Activated CD8-positive, alpha-beta memory T cell treated with anti-CD3 and anti-CD28 coated beads, Interleukin-2, amount 10 ng/mL, durations not matched to agents 7 days and 5 days (primary cell): ENCODE results near the gene C2CD2. TPM values are rescaled to one million over a fixed set of nuclear protein-coding genes. Genes with fewer than 3 reads are reported as not detected.

Experiments
- ATAC-seq: fragments of 150-1000 bp; cut with Tn5 transposase; one replicate; pipeline ENCODE4 v1.10.0; 2021; ENCODE audit warnings: moderate library complexity
- CTCF ChIA-PET: fragments of 350-600 bp; sonication (Branson Sonifier 250); formaldehyde crosslinking; loops from one replicate; lab custom pipeline; 2021; ENCODE audit warnings: antibody characterized with exemption; lab: Charles Lee
- DNase-seq: peaks from one replicate; pipeline ENCODE4 v3.0.0-alpha.2; 2020
- H3K27ac Mint-ChIP-seq: one replicate; pipeline ENCODE4 v1.8.0; 2021; ENCODE audit warnings: mild to moderate bottlenecking, mixed read lengths
- H3K27me3 Mint-ChIP-seq: one replicate; pipeline ENCODE4 v1.8.0; 2021; ENCODE audit warnings: mixed read lengths
- H3K36me3 Mint-ChIP-seq: one replicate; pipeline ENCODE4 v1.8.0; 2021; ENCODE audit warnings: mild to moderate bottlenecking, mixed read lengths
- H3K4me1 Mint-ChIP-seq: one replicate; pipeline ENCODE4 v1.8.0; 2021; ENCODE audit warnings: mixed read lengths
- H3K4me3 Mint-ChIP-seq: one replicate; pipeline ENCODE4 v1.8.0; 2021; ENCODE audit warnings: mild to moderate bottlenecking, moderate library complexity, mixed read lengths
- H3K9me3 Mint-ChIP-seq: one replicate; pipeline ENCODE4 v1.8.0; 2022; ENCODE audit warnings: low read depth, mixed read lengths
- total RNA-seq, 2 experiments: library from RNA; stranded (reverse); gene quantifications; one replicate each; pipeline ENCODE4 v1.2.3, GENCODE V29; 2021

The C2CD2 gene
- total RNA-seq, 2 experiments from 2014 or later, result 6.4 to 10.7 TPM

DNA sequence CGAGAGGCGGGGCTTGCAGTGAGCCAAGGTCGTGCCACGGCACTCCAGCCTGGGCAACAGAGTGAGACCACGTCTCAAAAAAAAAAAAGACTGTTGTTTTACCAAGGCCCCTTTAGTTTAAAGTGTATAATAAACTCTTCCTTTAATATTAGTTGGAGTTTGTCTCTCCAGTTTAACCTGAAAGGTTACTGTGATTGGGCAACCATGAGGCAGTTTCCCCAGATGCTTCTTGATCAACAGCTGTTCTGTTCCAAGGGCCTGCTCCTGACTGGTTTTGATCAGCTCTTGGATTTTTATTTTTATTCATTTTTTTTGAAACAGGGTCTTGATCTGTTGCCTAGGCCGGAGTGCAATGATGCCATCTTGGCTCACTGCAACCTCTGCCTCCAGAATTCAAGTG is 18.1 kb upstream of the C2CD2 start:
- H3K36me3 Mint-ChIP-seq, result no peaks in the 10 kb centered on the region
- H3K27ac Mint-ChIP-seq, result no peak overlapping the region
- H3K4me1 Mint-ChIP-seq, result peaks cover 2% of the 10 kb centered on the region
- ATAC-seq (no peak), DNase-seq (no peak)
- CTCF ChIA-PET, result no interaction called here
- no peaks in the 10 kb centered on the region for H3K9me3 Mint-ChIP-seq
- H3K27me3 Mint-ChIP-seq, result no peaks in the 10 kb centered on the region
- H3K4me3 Mint-ChIP-seq, result no peak overlapping the region

DNA sequence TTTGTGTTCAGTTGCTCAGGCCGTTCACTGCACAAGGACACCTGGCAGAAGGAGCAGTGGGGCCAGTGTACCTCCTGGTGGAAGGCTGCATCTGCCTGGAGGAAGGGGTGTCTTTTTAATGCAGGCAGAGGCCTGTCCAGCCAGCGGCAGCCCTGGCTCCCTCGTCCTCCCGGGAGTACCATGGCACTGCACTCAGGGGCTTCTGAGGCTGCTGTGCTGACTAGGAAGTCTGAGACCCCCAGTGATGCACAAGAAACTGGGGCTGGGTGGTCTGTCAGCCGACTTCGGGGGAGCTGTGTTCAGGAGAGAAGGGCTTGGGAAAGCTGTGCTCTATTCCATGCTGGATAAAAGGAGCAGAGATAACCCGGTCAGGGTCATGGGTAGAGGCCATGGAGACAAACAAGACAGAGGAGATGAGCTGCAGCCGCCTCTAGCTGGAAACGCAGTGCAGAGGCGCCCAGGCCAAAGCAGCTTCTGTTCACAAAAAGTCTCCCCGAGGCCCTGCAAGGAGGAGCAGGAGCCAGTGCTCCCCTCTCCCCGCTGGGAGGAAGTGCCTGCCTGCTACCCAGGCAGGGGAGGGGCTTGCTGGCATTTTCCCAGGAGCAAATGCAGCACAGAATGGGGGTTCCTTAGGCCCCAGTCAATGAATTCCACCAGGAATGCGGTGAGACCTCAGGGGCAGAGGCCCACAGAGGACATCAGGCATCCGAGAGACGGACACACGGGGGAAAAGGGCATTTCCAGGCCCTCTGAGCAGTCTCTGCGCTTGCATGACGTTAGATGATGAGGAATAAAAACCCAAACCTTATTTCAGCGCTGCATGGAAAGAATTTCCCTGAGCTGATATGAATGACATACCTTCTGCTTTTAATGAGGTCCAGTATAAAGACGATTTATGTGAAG is 17.2 kb upstream of the C2CD2 start:
- DNase-seq (peak; percentile 33), ATAC-seq (no peak)
- H3K27ac Mint-ChIP-seq, result no peak overlapping the region
- H3K36me3 Mint-ChIP-seq, result no peaks in the 10 kb centered on the region
- H3K9me3 Mint-ChIP-seq, result no peaks in the 10 kb centered on the region
- H3K4me1 Mint-ChIP-seq, result peaks cover 2% of the 10 kb centered on the region
- H3K4me3 Mint-ChIP-seq, result no peak overlapping the region
- CTCF ChIA-PET, result no interaction called here
- no peaks in the 10 kb centered on the region for H3K27me3 Mint-ChIP-seq

DNA sequence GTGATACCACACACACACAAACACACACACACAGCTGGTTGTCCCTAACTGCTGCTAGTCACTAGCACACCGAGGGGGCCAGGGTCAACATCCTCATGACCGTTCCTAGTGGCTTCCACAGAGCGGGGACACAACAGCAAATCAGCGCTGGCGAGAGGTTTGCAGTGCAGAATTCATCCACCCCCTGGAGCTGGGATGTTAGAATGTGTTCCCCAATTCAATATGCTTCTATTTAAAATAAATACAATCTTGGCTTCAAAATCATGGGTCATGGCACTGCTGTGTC is 16.2 kb upstream of the C2CD2 start:
- CTCF ChIA-PET, result no interaction called here

DNA sequence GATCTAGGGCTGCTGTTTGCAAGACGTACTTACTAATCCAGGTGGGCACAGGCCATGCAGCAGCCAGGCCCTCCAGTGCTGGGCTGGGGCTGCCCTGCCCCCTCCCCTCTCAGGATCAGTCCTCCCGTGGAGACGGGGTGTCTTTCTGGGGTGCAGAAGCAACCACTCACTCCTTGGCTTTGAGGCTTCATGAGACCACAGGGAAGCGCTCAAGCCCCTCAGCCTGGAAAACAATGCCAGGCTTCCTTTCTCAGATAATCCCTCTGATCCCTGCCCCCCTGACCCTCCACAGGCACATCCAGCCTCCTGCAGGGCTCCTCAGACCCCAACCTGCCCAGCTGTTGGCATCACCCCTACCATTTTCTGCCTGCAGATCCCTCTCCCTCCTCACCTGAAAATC is 13.9 kb upstream of the C2CD2 start:
- Mint-ChIP-seq H3K36me3 (no peaks in the 10 kb centered on the region), H3K27ac (no peak overlapping the region), H3K27me3 (peaks cover 9% of the 10 kb centered on the region), H3K4me1 (no peaks in the 10 kb centered on the region), H3K9me3 (no peaks in the 10 kb centered on the region), H3K4me3 (no peak overlapping the region)
- ATAC-seq (no peak), DNase-seq (peak; percentile 26)
- CTCF ChIA-PET, result no interaction called here

More for the DNA sequence above, 16.2 kb upstream of the C2CD2 start:
- peak; percentile 28 for DNase-seq
- no peak for ATAC-seq
- H3K27me3 Mint-ChIP-seq, result peaks cover 2% of the 10 kb centered on the region
- peaks cover 2% of the 10 kb centered on the region for H3K4me1 Mint-ChIP-seq
- H3K4me3 Mint-ChIP-seq, result no peak overlapping the region
- H3K9me3 Mint-ChIP-seq, result no peaks in the 10 kb centered on the region
- no peaks in the 10 kb centered on the region for H3K36me3 Mint-ChIP-seq
- no peak overlapping the region for H3K27ac Mint-ChIP-seq

DNA sequence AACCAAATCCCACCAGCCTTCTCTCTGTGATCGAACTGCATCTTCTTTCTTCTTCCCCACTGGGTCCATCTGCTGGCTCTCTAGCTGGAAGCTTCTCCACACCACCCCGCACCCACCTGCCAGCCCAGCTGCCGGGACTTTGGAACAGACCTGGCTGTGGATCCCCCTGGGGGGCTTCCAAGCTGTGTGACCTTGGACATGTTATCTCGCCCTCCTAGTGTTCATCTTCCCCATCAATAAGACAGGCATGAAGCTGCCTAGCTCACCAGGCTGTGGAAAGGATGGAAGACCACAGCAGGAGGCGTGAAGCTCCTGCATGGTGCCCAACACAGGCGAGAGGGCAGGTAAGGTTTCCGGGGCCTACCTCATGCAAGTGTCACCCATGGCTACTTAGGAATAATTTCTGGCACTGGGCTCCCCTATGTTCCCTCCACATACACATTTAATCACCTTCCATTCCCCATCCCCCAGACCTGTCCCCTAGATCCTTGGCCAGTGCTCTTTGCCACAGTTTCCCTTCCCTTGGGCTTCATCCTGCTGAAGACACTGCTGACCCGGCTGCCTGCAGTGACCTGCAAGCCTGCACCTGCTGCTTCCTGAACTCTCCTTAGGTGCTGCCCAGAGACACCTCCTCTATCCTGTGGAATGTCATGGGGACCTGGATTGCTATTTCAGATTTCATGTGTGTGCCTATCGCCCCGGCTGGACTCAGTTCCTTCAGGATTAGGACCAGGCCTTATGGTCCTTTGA is 13.2 kb upstream of the C2CD2 start:
- H3K27me3 Mint-ChIP-seq, result peaks cover 15% of the 10 kb centered on the region
- ATAC-seq, result no peak
- H3K27ac Mint-ChIP-seq, result no peak overlapping the region
- H3K4me1 Mint-ChIP-seq, result no peaks in the 10 kb centered on the region
- no peaks in the 10 kb centered on the region for H3K36me3 Mint-ChIP-seq
- H3K9me3 Mint-ChIP-seq, result no peaks in the 10 kb centered on the region
- no peak overlapping the region for H3K4me3 Mint-ChIP-seq
- peak; percentile 25 for DNase-seq
- CTCF ChIA-PET, result no interaction called here

DNA sequence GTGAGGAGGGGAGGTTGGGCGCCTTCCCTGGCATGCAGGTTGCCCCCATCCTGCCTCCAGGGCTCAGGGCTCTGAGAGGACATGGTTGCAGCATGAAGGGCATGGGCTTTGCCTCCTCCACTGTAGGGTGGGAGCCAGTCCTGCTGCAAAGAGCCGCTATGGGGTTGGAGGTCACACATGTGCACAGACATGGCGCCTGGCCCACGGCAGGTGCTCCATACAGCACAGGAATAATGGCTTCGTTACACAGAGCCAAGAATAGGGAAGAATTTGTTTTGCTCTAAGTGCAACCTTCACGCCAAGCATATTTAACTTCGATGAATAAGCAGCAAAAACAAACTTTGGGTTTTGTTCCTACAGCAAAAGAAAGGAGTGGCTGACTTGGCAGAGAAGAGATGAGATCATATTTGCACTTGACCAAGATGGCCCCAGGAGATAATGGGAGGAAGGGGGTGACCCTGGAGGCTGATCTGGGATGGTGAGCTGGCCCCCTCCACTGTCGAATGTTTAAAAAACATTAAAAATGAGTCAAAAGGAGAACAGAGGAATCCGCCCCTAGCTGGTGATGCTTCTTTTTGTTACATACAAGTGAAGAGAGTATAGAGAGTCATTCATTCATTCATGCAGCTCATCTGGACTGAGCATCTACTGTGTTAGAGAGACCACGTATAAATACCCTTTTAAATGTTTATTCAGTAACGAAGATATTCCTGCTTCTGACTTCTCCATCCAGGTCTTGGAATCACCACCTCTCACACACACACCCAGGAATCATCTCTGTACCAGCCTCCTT is 12.4 kb upstream of the C2CD2 start:
- ATAC-seq, result no peak
- Mint-ChIP-seq H3K36me3 (no peaks in the 10 kb centered on the region), H3K4me1 (no peaks in the 10 kb centered on the region), H3K4me3 (no peak overlapping the region), H3K9me3 (no peaks in the 10 kb centered on the region), H3K27me3 (peaks cover 22% of the 10 kb centered on the region), H3K27ac (no peak overlapping the region)
- peak; percentile 29 for DNase-seq
- CTCF ChIA-PET, result no interaction called here

DNA sequence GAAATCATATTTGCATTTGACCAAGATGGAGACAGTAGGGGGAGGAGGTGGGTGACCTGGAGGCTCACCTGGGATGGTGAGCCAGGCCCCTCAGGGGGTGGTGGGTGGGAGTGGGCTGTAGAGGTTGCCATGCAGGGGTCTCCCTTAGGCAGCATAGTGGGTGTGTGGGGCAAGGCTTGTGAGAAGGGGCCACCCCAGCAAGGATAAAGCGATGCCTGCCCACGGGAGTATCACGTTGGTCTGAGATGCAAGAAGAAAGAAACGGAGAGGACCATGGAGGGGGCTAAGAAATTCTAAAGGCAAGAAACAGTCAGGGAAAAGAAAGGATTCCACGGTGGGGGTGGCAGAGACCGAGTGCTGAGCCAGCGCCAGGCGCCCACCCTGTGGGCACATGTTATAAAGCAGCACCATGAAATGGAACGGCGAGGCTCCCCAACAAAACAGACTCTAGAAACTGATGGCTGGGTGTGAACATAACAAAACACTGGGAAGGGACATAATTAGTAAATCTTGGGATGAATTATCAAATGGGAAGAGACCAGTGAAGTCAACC is 11.7 kb upstream of the C2CD2 start:
- ATAC-seq (no peak), DNase-seq (peak; percentile 26)
- Mint-ChIP-seq H3K36me3 (no peaks in the 10 kb centered on the region), H3K4me1 (no peaks in the 10 kb centered on the region), H3K27me3 (peaks cover 26% of the 10 kb centered on the region), H3K4me3 (no peak overlapping the region), H3K27ac (no peak overlapping the region), H3K9me3 (no peaks in the 10 kb centered on the region)
- CTCF ChIA-PET, result interaction anchor here (1.1 kb wide), 1 partner anchor 8 kb away, joined by 3 read pairs; no protein-coding TSS in a partner anchor

DNA sequence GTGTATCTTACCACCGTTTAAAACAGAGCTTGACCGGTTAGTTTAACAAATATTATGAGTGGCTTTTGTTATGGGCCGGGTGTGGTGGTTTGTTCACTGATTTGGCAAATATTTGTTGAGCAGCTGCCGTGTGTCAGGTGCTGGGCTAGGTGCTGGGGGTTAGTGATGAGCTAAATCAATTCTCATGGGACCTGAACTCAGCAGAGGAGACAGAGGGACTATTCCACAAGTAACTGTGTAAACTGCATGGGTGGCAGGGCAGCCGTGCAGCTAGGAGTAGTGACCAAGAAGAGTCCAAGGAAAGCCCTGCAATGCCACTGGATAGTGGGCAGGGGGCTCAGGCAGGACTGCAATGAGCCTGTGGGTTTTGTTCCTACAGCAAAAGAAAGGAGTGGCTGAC is 11.2 kb upstream of the C2CD2 start:
- Mint-ChIP-seq H3K27me3 (peaks cover 30% of the 10 kb centered on the region), H3K9me3 (no peaks in the 10 kb centered on the region), H3K4me3 (no peak overlapping the region), H3K36me3 (no peaks in the 10 kb centered on the region), H3K27ac (no peak overlapping the region), H3K4me1 (no peaks in the 10 kb centered on the region)
- CTCF ChIA-PET, result interaction anchor here (1.1 kb wide), 1 partner anchor 9 kb away, joined by 3 read pairs; no protein-coding TSS in a partner anchor
- DNase-seq, result peak; percentile 31
- ATAC-seq, result no peak

DNA sequence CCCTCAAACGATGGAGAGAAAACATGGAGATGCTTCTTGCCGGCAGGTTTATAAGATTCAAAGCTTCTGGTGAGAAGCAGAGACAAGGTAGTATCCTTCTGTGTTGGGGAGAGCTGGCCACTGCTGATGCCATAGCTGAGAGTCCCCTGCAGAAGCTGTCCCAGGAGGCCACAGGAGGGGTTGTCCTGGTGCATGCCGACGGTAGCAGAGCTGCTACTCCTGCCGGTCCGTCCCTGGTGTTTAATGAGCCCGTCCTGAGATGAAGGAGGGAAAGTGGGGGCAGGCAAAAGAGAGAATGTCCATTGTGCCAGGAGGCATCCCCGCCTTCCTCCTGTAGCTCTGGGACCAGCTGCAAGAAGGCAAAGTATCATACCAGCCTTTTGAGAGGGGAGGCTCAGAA is 10.4 kb upstream of the C2CD2 start:
- ATAC-seq (no peak), DNase-seq (no peak)
- CTCF ChIA-PET, result no interaction called here
- peaks cover 30% of the 10 kb centered on the region for H3K27me3 Mint-ChIP-seq
- H3K4me1 Mint-ChIP-seq, result no peaks in the 10 kb centered on the region
- H3K9me3 Mint-ChIP-seq, result no peaks in the 10 kb centered on the region
- no peak overlapping the region for H3K4me3 Mint-ChIP-seq
- no peak overlapping the region for H3K27ac Mint-ChIP-seq
- H3K36me3 Mint-ChIP-seq, result no peaks in the 10 kb centered on the region

DNA sequence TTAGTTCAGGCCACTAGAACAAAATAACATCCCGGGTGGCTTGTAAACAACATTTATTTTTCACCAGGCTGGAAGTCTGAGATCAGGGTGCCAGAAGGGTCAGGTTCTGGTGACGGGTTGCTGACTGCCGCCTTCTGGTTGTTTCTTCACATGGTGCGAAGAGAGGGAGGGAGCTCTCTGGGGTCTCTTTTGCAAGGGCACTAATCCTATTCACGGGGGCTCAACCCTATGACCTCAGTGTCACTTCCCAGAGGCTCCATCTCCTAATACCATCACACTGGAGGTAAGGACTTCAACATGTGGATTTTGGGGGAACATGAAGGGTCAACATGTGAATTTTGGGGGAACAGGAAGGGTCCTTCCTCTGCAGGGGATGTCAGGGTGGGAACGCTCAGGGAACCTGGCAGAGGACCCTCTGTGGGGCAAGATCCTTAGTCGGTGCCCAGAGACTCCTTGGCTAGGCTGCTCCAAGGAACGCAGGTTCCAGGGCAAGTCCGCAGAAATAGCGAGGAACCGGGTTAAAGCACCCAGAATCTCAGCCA is 8.7 kb upstream of the C2CD2 start:
- Mint-ChIP-seq H3K4me3 (no peak overlapping the region), H3K4me1 (no peaks in the 10 kb centered on the region), H3K9me3 (no peaks in the 10 kb centered on the region), H3K27ac (no peak overlapping the region), H3K36me3 (no peaks in the 10 kb centered on the region), H3K27me3 (peaks cover 33% of the 10 kb centered on the region)
- DNase-seq (no peak), ATAC-seq (no peak)
- CTCF ChIA-PET, result no interaction called here

DNA sequence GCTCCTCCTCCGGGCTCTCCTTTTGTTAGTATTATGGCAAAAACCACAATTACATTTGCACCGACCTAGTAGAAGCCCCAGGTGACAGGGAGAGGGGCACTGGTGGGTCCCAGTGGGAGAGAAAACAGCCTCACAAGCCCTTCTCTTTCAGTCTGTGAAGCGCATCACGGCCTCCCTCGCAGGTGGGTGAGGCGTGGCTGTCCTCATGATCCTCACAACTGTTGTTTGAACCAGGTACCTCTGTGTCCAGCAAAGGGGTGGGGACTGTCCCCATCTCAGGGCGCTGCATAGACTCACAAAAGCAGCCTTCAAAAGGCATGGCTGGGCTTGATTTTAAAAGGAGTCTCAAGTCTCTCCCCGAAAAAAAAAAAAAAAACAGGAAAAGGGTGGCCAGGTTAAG is 7.9 kb upstream of the C2CD2 start:
- CTCF ChIA-PET, result no interaction called here
- no peaks in the 10 kb centered on the region for H3K36me3 Mint-ChIP-seq
- H3K27ac Mint-ChIP-seq, result no peak overlapping the region
- peaks cover 37% of the 10 kb centered on the region for H3K27me3 Mint-ChIP-seq
- H3K4me1 Mint-ChIP-seq, result no peaks in the 10 kb centered on the region
- DNase-seq (no peak), ATAC-seq (no peak)
- no peaks in the 10 kb centered on the region for H3K9me3 Mint-ChIP-seq
- H3K4me3 Mint-ChIP-seq, result no peak overlapping the region

DNA sequence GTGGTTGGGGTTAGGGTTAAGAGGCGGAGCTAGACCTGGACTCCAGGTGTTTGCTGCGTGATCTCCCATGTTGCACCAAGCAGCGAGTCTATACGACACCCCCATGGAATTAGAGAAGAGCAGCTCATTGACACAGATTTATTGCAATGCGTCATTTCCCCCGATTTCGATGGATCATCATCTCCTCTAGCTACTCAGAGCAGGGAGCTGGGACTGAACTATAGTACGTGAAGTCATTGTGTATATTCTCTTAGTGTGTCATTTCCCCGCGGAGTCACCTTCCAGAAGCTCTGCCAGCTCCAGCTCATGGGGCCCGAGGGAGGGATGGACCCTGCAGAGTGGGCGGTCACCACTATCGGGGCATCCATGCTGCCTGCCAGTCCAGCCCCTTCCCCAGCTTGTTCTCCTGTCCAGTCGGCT is 7.5 kb upstream of the C2CD2 start:
- H3K36me3 Mint-ChIP-seq, result no peaks in the 10 kb centered on the region
- H3K9me3 Mint-ChIP-seq, result no peaks in the 10 kb centered on the region
- CTCF ChIA-PET, result no interaction called here
- ATAC-seq (no peak), DNase-seq (no peak)
- H3K4me3 Mint-ChIP-seq, result no peak overlapping the region
- no peak overlapping the region for H3K27ac Mint-ChIP-seq
- no peaks in the 10 kb centered on the region for H3K4me1 Mint-ChIP-seq
- H3K27me3 Mint-ChIP-seq, result peaks cover 37% of the 10 kb centered on the region

DNA sequence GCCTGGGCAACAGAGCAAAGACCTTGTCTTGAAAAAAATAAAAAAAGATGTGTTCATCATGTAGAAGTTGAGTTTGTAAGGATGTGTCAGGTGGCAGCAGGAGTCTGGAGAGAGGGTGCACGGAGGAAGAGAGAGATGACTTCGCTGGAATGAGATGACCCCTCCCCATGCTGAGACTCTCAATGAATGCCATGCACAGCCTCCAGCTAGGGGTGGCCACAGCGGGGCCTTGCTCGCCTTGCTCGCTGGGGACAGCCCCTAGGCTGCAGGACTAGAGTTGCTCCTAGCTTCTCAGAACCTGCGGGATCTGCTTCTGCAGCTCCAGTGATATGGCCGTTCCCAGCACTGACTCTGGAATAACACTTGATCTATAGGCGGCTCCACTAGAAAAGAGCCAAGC is 6.6 kb upstream of the C2CD2 start:
- Mint-ChIP-seq H3K4me3 (no peak overlapping the region), H3K4me1 (no peaks in the 10 kb centered on the region), H3K27me3 (peaks cover 37% of the 10 kb centered on the region), H3K9me3 (no peaks in the 10 kb centered on the region), H3K36me3 (no peaks in the 10 kb centered on the region), H3K27ac (no peak overlapping the region)
- CTCF ChIA-PET, result no interaction called here
- DNase-seq (no peak), ATAC-seq (no peak)
